NT2/D1 (cell line): ENCODE measurements around the gene RAP2B.

Source experiments
- SUZ12 ChIP-seq: IDR thresholded peaks from 2 replicates; pipeline ENCODE4 v1.6.1; 2011; ENCODE audit not compliant: insufficient read length, insufficient read depth; ENCODE audit errors: extremely low read depth
- ZNF274 ChIP-seq: IDR thresholded peaks from 2 replicates; pipeline ENCODE4 v1.6.1; 2011; ENCODE audit warnings: mild to moderate bottlenecking, low read depth, low read length

GRCh38 chr3:153192327-153192726 is 30.3 kb downstream of the RAP2B start:
- TF ChIP-seq ZNF274 (no peak), SUZ12 (no peak)
